Thyroid gland (tissue), 4 donors: ENCODE results near the gene PITX3.

Experiments used
- CTCF ChIP-seq, 6 experiments: fragments of 200-600 bp in 3 of 6; fragments of 450-650 bp in 3 of 6; sonication (generic) in 3 of 6; IDR thresholded peaks; one replicate each; pipeline ENCODE4 v1.5.1; 2016 to 2019; ENCODE audit warnings: antibody characterized with exemption in 6 of 6, mild to moderate bottlenecking in 2 of 6, inconsistent platforms in 1 of 6, moderate library complexity in 1 of 6
- POLR2A ChIP-seq, 2 donors: fragments of 450-650 bp; IDR thresholded peaks; one replicate each; pipeline ENCODE4 v1.6.1; 2017; ENCODE audit warnings: antibody characterized with exemption in 2 of 2, mild to moderate bottlenecking in 2 of 2, moderate library complexity in 1 of 2

DNA sequence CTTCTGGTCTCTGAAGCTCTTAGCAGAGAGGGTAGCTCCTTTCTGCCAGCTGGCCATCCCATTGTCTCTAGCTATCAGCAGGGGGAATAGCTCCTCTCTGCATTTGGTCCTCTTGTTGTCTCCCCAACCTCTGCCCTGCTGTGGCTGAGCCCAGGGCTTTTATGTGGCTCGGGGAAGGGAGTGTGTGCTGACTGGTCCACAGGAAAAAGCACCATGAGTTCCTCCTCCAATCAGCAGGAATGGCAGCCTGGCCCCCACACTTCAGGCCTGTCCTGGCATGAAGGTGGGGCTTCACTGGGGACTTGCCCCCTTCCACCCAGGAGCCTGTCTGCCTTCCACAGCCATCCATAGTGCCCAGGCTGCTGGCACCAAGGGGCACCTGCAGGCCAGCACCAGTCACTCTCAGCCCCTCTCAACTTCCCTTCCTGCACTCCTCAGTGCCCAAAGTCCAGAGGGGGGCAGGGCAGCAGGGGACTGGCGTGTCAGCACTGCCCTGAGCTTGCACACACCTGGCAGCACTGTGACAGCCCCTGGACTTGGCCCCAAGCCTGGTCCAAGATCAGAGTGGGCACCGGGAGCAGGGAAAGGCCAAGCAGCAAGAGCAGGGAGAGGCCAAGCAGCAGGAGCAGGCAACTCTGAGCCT, 52.9 kb downstream of the PITX3 start:
- TF ChIP-seq CTCF (IDR thresholded peaks at IDR 0.05) (no peak), POLR2A (IDR thresholded peaks at IDR 0.05) (no peak)
